ENCODE data around the gene NOTCH4.
A peak's percentile ranks its signal among the peaks of the same experiment; 100 is the strongest.

The NOTCH4 gene

DNA sequence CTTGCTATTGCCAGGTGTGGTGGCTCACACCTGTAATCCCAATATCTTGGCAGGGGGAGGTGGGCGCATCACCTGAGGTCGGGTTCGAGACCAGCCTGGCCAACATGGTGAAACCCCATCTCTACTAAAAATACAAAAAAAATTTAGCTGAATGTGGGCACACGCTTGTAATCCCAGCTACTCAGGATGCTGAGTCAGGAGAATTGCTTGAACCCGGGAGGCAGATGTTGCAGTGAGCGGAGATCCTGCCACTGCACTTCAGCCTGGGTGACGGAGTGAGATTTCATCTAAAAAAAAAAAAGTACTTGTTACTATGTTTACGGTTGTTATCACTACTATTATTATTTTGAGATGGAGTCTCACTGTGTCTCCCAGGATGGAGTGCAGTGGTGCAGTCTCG lies 67.0 kb downstream of the NOTCH4 start:
- no peak for DNase-seq

- DNase-seq = peak; percentile 69
These were observed 69.2 kb downstream of the NOTCH4 start for GRCh38 chr6:32154514-32155161.

DNA sequence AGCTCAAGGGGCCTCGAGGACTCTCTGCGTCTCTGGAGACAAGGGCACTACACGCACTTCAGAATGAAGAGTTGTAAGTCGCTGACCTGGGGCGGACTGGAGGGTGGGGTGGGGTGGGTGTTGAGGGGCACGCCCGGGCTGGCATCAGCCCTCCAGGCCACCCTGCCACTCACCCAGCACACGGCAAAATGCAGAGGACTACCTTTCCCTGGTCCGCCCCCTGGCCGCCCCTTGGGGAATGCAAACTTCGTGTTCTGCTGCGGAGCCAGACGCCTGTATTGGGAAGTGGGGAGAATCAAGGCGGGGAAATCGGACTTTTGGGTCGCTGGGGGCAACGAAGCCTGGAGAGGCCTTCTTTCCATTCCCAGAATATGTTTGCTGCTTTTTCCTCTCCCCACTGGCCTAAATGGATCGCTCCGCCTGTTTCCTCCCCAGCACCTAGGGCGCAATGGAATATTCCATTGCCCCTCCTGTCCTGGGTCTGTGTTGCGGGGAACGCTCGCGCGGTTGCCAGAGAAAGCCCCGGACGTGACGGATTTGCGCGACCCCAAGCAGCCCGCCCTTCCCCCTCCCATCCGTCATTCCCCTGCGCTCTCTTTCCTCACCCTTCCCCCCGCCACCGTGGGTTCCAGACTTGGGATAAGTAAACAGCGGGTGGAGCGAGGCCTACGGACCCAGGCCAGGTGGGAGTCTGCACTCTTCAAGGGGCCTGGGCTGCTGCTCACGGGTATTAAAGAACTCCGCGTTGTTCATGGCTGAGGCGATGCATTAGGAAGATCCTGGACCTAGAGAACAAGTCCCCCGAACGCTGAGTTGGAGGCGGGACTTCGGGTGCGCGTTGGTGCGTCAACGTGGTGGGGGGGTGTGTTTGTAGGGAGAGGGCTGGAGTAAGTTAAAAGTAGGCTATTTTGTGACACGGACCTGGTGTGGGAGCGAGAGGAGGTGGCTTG lies 70.0 kb downstream of the NOTCH4 start, which contains the start of gene PPT2:
TSS of gene PPT2 (plus strand) at position 578 of the 950 bp plus-strand sequence. CDS start 454 bp downstream, outside the sequence.
- DNase-seq = peak; percentile 96

- DNase-seq = peak; percentile 54
These were observed 70.9 kb downstream of the NOTCH4 start for GRCh38 chr6:32152769-32153563.

GRCh38 chr6:32151863-32152768 lies 71.8 kb downstream of the NOTCH4 start, which contains the start of gene PRRT1:
Gene PRRT1, minus strand, starts transcription at chr6:32151939. Its CDS starts 112 bp downstream, at chr6:32151827.
- DNase-seq = peak; percentile 26

DNA sequence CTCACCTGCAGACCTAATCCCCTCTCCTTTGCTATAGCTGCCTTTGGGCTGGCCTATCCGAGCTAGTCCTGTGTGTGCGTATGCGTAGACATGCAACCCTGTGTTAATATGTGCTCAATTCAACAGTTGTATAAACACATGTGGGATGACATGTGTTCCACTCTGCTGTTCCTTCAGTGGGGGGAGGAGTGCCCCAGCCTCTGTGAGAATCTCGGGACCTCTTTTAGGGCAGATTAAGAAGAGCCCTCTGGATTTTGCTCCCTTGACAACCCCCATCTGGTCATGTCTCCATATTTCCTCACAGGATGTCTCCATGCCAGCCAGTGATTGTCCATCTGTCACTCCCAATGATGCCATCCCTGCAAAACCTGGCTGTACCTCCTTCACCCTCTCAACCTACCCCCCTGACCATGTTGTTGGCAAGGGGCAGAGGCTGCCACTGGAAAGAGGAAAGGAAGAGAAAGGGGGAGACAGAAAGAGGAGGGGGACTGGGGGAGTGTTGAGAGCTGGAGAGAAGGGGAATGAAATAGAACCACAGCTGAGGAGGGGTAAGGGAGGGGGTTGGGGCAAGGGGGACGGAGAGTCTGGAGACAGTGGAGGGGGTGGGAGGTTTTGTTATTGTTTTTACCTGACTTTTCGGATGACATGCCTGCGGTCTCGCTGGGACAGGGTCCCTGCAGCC lies 72.5 kb downstream of the NOTCH4 start:
- no peak for DNase-seq

DNA sequence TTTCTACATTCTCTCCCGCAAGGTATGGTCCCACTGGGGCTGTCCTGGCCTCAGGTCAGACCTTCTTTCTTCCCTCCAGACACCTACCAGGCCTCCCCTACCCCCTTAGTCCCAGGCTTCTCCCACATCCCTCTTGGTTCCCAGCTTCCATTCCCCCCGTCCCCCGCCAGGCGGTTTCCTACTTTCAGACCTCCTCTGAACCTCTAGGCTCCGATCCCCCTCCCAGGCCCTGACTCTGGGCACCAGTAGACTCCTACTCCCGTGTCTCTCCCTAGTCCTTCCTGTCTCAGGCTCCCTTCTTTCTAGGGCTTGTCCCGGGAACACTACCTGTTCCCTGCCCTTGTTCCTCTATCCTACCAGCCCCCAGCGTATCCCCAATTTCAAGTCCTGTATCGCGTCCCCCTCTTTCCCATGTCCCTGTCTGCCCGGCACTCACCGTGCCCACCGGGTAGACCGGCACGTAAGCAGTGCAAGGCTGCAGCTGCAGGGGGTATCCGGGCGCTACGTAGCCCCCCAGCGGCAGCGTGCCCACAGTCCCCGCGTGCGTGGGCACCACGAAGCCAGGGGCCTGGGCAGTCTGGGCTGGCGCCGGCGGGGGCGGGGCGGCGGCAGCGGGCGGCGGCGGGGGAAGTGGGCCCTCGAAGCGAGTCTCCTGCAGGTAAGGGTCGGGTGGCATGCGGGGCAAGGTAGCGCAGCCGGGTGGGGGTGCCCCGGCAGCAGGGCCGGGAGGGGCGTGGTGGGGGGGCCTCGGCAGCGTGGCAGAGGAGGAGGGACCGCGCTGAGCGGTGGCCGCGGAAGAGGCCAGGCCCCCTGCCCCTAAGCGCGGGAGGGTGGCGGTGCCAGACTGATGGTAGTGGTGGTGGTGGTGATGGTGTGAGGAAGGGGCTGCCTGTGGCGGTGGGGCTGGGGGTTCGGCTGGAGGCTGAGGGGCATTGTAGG lies 73.7 kb downstream of the NOTCH4 start:
- DNase-seq = no peak

- DNase-seq = no peak
These were observed 74.6 kb downstream of the NOTCH4 start for GRCh38 chr6:32149092-32149755.

GRCh38 chr6:32148289-32149091 lies 75.4 kb downstream of the NOTCH4 start:
- DNase-seq = peak; percentile 40

DNA sequence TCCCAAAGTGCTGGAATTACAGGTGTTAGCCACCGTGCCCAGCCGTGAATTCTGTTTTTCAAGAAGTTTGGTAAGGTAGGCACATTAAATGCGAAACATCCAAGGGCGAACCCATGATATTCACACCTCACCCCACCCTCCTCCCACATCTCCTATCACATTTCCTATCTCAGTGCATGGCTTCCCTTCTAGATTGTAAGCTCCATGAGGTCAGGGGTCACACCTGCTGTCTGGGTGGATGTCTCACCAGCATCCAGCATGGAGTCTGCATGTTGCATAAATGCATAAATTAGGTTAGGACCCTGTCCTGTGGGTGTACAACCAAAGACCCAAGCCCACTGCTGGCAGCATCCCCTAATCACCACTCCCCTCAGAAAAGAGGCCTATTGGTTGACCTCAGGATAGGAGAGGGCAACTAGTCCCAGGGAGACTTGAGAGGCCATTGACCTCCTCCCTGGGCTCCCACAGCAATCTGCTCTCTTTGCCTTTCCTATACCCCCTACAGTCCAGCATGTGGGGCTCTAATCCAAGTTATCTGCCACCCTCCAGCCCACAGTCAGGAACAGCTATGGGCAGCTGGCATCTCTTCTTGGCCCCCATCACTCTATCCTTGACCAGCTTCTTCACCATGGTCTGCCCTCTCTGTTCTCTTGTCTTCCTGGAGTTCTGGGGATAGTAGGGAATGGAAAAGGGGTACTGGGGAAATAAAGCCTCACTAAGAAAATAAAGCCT lies 76.3 kb downstream of the NOTCH4 start:
- no peak for DNase-seq

GRCh38 chr6:32146687-32147086 lies 77.2 kb downstream of the NOTCH4 start:
- no peak for DNase-seq

DNA sequence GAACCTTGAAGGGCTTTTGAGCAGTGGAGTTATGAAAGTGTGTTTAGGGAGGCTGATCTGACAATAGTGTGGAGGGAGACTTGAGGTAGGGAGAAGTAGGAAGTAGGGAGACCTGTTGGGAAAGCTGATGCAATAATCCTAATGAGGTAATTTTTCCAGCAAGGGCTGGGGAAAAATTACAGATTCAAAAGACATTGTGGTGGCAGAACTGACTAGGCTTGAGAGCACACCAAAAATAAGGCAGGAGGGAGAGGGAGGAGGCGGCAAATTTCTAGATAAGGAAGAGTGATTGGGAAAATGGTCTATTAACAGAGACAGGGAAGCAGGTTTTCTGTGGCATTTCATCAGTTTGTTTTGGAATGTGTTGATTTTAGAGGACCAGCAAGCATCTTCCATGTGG lies 77.6 kb downstream of the NOTCH4 start:
- no peak for DNase-seq
